ENCODE measurements around the gene CYP1A1. TPM values are rescaled to one million over a fixed set of nuclear protein-coding genes. Genes with fewer than 3 reads are reported as not detected.

CYP1A1 gene
- total and polyA plus RNA-seq, 2 of the 4 experiments (the other 2 are of a cell fraction), result under 0.01 to 0.03 TPM

- peak; percentile 15 for ATAC-seq (ENCODE audit: low read depth)
- H3K4me3 ChIP-seq (ENCODE audit: insufficient read depth, low read depth, low read length), result no peak overlapping the region
Measured at GRCh38 chr15:74768099-74768770, 42.9 kb upstream of the CYP1A1 start.

More at GRCh38 chr15:74768099-74768770, 42.9 kb upstream of the CYP1A1 start:
- Histone ChIP-seq H4K91ac (ENCODE audit: insufficient read depth, low read depth, low read length) (no peak overlapping the region), H3K79me1 (ENCODE audit: low read depth in 1 of 2, low read length in 2 of 2) (no peaks in the 10 kb centered on the region), H3K4me2 (ENCODE audit: low read depth, low read length) (peak overlapping the region; percentile 49), H3K9me1 (ENCODE audit: insufficient read depth, low read length) (no peaks in the 10 kb centered on the region), H4K20me1 (ENCODE audit: insufficient read depth, low read length) (no peaks in the 10 kb centered on the region), H2BK20ac (ENCODE audit: low read depth, low read length) (no peak overlapping the region), H3K23ac (ENCODE audit: low read depth, low read length) (no peak overlapping the region), H4K8ac (ENCODE audit: low read depth in 2 of 2, low read length in 2 of 2) (no peak overlapping the region), H3K9me3 (ENCODE audit: control insufficient read depth, insufficient read depth, low read length) (no peaks in the 10 kb centered on the region), H3K4ac (ENCODE audit: low read depth, low read length) (no peak overlapping the region), H3K27ac (ENCODE audit: insufficient read depth, low read length) (no peak overlapping the region), H3K56ac (ENCODE audit: extremely low read depth, insufficient read depth, low read length) (no peak overlapping the region), H2AK5ac (ENCODE audit: low read depth, low read length) (no peak overlapping the region), H2AK9ac (replicated peaks; ENCODE audit: low read depth, low read length, poor library complexity) (no peak overlapping the region), H3K18ac (ENCODE audit: low read depth, low read length) (no peak overlapping the region), H2AFZ (replicated peaks; ENCODE audit: low read length, poor library complexity) (peak overlapping the region; percentile 18), H3K9ac (ENCODE audit: low read depth, low read length) (no peak overlapping the region), H2BK120ac (ENCODE audit: low read depth, low read length) (no peak overlapping the region), H3K14ac (replicated peaks; ENCODE audit: low read depth, low read length) (no peak overlapping the region), H3K4me1 (ENCODE audit: control insufficient read depth, insufficient read depth, low read length) (no peaks in the 10 kb centered on the region), H3K27me3 (ENCODE audit: control insufficient read depth, insufficient read depth, low read length) (peaks cover 18% of the 10 kb centered on the region; the same call in 1 of the 2 replicates), H3K36me3 (ENCODE audit: control insufficient read depth, insufficient read depth, low read length) (no peaks in the 10 kb centered on the region), H2BK15ac (ENCODE audit: low read depth, low read length) (no peak overlapping the region), H2BK5ac (ENCODE audit: low read depth, low read length, poor library complexity, severe bottlenecking) (no peak overlapping the region), H4K5ac (ENCODE audit: low read depth, low read length) (no peak overlapping the region)
- in situ Hi-C loops (cut with MboI; ENCODE audit: low sequenced_read_pairs), result loop anchor here (5.0 kb wide), 1 partner anchor 131 kb away; no protein-coding TSS in a partner anchor
- BruUV-seq (replicated peaks), result no TSS peak
- CTCF ChIA-PET, result interaction anchor here (0.6 to 3.9 kb wide), 15 partner anchors 9 to 396 kb away, joined by 3 to 21 read pairs (median 5); no protein-coding TSS in a partner anchor
- POLR2A ChIA-PET (ENCODE audit: unreplicated experiment), result no interaction called here
- no peak for TF ChIP-seq POLR2A (IDR thresholded peaks at IDR 0.05; ENCODE audit: low read depth, low read length)
- no peak for TF ChIP-seq RCOR1 (IDR thresholded peaks at IDR 0.05; ENCODE audit: insufficient replicate concordance, low read length)
- TF ChIP-seq FOS (IDR thresholded peaks at IDR 0.05; ENCODE audit: low read depth, low read length), result no peak
- no peak for TF ChIP-seq USF2 (IDR thresholded peaks at IDR 0.05; ENCODE audit: low read depth, low read length)
- TF ChIP-seq RAD21 (IDR thresholded peaks at IDR 0.05; ENCODE audit: low read length), result no peak
- dilution Hi-C loops (cut with HindIII; ENCODE audit: low sequenced_read_pairs, unreplicated experiment), result no loop called here
- WGBS, 2 experiments (ENCODE audit: extremely low coverage in 2 of 2, insufficient read length in 1 of 2), result 20% methylated on average over 1 of the region's 15 CpGs; no CpG with 5 or more reads in 1 of the 2 experiments
- no peak for DNase-seq
- intact Hi-C loops (cut with micrococcal nuclease), result no loop called here

All from IMR-90 (cell line).